Measurements from ENCODE around the gene PHLDB2. TPM values are rescaled to one million over a fixed set of nuclear protein-coding genes. Genes with fewer than 3 reads are reported as not detected.

PHLDB2 gene
- total RNA-seq, 1 experiment from 2014 or later = 30.7 TPM

DNA sequence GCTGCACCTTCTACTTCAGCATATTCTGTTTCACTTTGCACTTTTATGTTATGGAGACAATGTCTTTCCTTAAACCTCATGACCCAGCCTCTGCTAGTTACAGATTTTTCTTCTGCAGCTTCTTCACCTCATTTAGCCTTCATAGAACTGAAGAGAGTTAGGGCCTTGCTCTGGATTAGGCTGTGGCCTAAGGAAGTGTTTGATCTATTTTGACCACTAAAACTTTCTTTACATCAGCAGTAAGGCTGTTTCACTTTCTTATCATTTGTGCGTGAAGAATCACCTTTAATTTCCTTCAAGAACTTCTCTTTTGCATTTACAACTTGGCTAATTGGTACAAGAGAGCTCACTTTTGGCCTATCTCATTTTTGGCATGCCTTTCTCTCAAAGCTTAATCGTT is 40.9 kb downstream of the PHLDB2 start:
- Mint-ChIP-seq H3K27ac (ENCODE audit: unreplicated experiment) (no peak overlapping the region), H3K4me1 (ENCODE audit: low read depth, unreplicated experiment) (peaks cover 27% of the 10 kb centered on the region), H3K36me3 (ENCODE audit: insufficient read depth, unreplicated experiment) (peaks cover 14% of the 10 kb centered on the region), H3K9me3 (ENCODE audit: low read depth, unreplicated experiment) (no peaks in the 10 kb centered on the region), H3K27me3 (ENCODE audit: unreplicated experiment) (no peaks in the 10 kb centered on the region), H3K4me3 (ENCODE audit: low read depth, unreplicated experiment) (no peak overlapping the region)
- no TSS peak for BruUV-seq (replicated peaks)
- intact Hi-C loops (cut with micrococcal nuclease; ENCODE audit: unreplicated experiment) = no loop called here
- CTCF ChIA-PET = no interaction called here
- TF ChIP-seq, protein P1, sequence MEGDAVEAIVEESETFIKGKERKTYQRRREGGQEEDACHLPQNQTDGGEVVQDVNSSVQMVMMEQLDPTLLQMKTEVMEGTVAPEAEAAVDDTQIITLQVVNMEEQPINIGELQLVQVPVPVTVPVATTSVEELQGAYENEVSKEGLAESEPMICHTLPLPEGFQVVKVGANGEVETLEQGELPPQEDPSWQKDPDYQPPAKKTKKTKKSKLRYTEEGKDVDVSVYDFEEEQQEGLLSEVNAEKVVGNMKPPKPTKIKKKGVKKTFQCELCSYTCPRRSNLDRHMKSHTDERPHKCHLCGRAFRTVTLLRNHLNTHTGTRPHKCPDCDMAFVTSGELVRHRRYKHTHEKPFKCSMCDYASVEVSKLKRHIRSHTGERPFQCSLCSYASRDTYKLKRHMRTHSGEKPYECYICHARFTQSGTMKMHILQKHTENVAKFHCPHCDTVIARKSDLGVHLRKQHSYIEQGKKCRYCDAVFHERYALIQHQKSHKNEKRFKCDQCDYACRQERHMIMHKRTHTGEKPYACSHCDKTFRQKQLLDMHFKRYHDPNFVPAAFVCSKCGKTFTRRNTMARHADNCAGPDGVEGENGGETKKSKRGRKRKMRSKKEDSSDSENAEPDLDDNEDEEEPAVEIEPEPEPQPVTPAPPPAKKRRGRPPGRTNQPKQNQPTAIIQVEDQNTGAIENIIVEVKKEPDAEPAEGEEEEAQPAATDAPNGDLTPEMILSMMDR (IDR thresholded peaks at IDR 0.05; ENCODE audit: unreplicated experiment) = no peak
- DNase-seq = no peak

DNA sequence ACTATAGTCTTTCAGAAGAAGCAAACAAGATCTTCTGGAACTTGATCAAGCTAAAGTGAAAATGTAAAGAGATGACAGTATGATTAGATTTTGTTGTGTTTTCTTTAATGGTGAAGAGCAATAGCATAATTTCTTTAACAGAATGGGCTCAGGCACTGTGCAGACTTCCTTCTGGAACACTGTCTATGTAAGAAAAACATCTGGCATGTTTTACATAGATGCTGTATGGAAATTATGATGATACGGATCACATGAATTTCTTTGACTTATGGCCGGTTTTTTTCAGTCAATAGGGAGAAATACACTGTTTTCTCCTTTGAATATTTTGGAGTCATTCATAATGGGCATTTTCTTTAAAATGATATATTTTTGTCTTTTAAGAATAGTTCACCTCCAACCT is 42.6 kb downstream of the PHLDB2 start:
- TF ChIP-seq, protein P1 (IDR thresholded peaks at IDR 0.05; ENCODE audit: unreplicated experiment) = no peak
- CTCF ChIA-PET = no interaction called here
- intact Hi-C loops (cut with micrococcal nuclease; ENCODE audit: unreplicated experiment) = no loop called here
- no TSS peak for BruUV-seq (replicated peaks)
- Mint-ChIP-seq H3K9me3 (ENCODE audit: low read depth, unreplicated experiment) (no peaks in the 10 kb centered on the region), H3K4me3 (ENCODE audit: low read depth, unreplicated experiment) (no peak overlapping the region), H3K27me3 (ENCODE audit: unreplicated experiment) (no peaks in the 10 kb centered on the region), H3K4me1 (ENCODE audit: low read depth, unreplicated experiment) (peaks cover 25% of the 10 kb centered on the region), H3K27ac (ENCODE audit: unreplicated experiment) (no peak overlapping the region), H3K36me3 (ENCODE audit: insufficient read depth, unreplicated experiment) (peaks cover 19% of the 10 kb centered on the region)
- DNase-seq = no peak

DNA sequence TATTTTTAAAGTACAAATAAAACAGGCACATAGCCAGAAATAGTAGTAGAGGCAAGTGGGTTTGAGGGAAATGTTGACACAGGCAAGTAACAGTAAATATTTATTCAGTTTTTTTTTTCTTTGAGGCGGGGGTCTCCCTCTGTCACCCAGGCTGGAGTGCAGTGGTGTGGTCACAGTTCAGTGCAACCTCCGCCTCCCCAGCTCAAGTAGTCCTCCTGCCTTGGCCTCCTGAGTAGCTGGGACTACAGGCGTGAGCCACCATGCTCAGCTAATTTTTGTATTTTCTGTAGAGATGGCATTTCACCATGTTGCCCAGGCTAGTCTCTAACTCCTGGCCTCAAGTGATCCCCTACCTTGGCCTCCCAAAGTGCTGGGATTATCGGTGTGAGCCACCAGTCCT is 43.5 kb downstream of the PHLDB2 start:
- TF ChIP-seq, protein P1 (IDR thresholded peaks at IDR 0.05; ENCODE audit: unreplicated experiment) = no peak
- CTCF ChIA-PET = no interaction called here
- Mint-ChIP-seq H3K4me3 (ENCODE audit: low read depth, unreplicated experiment) (no peak overlapping the region), H3K27me3 (ENCODE audit: unreplicated experiment) (no peaks in the 10 kb centered on the region), H3K27ac (ENCODE audit: unreplicated experiment) (peak overlapping the region; percentile 92), H3K4me1 (ENCODE audit: low read depth, unreplicated experiment) (peaks cover 25% of the 10 kb centered on the region), H3K36me3 (ENCODE audit: insufficient read depth, unreplicated experiment) (peaks cover 19% of the 10 kb centered on the region), H3K9me3 (ENCODE audit: low read depth, unreplicated experiment) (no peaks in the 10 kb centered on the region)
- intact Hi-C loops (cut with micrococcal nuclease; ENCODE audit: unreplicated experiment) = no loop called here
- BruUV-seq (replicated peaks) = no TSS peak
- no peak for DNase-seq

DNA sequence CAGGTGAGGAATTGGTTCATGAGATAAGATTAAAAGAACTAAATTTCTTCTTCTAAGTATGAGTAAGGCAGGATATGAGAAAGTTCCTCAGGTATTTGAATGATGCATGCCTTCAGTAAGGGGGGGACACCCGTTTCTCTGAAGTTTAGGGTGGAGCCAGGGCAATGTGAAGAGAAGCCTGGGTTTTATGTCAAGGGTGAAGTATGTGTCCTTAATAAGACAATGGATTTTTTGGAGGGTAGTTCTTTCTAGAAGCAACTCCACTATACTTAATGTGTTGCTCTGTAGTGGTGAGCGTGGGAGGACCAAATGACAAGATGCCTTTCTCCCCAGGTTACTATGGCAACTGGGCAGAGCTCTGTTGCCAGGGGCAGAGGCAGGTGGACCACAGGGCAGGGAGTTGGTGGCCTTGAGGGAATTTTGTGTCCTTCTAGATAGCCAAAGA is 44.0 kb downstream of the PHLDB2 start:
- CTCF ChIA-PET = no interaction called here
- Mint-ChIP-seq H3K4me1 (ENCODE audit: low read depth, unreplicated experiment) (peaks cover 25% of the 10 kb centered on the region), H3K36me3 (ENCODE audit: insufficient read depth, unreplicated experiment) (peaks cover 19% of the 10 kb centered on the region), H3K9me3 (ENCODE audit: low read depth, unreplicated experiment) (no peaks in the 10 kb centered on the region), H3K4me3 (ENCODE audit: low read depth, unreplicated experiment) (no peak overlapping the region), H3K27ac (ENCODE audit: unreplicated experiment) (peak overlapping the region; percentile 92), H3K27me3 (ENCODE audit: unreplicated experiment) (no peaks in the 10 kb centered on the region)
- peak; percentile 27 for DNase-seq
- intact Hi-C loops (cut with micrococcal nuclease; ENCODE audit: unreplicated experiment) = no loop called here
- no TSS peak for BruUV-seq (replicated peaks)
- TF ChIP-seq, protein P1 (IDR thresholded peaks at IDR 0.05; ENCODE audit: unreplicated experiment) = no peak

Data from Calu3 (cell line).